HCT116 (cell line): ENCODE data around the gene PSEN2. TPM values are rescaled to one million over a fixed set of nuclear protein-coding genes. Genes with fewer than 3 reads are reported as not detected.

Source experiments
- ATAC-seq: fragments of 200-7000 bp; cut with Tn5 transposase; 2 replicates; pipeline ENCODE4 v1.9.1; 2020; ENCODE audit warnings: mild to moderate bottlenecking, moderate library complexity
- BruUV-seq: library from RNA; stranded (reverse); fragments of 400-500 nt; replicated peaks from 2 replicates; lab custom pipeline; 2021; lab: Mats Ljungman, UMichigan
- CTCF ChIA-PET: fragments of 300-600 bp; sonication (Branson Sonifier 250); formaldehyde crosslinking; loops from one replicate; lab custom pipeline; 2021; ENCODE audit warnings: antibody characterized with exemption; lab: Charles Lee
- POLR2A ChIA-PET: fragments of 300-600, 350-600 bp; sonication (Branson Sonifier 250); formaldehyde crosslinking; loops from one replicate; lab custom pipeline; 2021; ENCODE audit warnings: antibody characterized with exemption; lab: Charles Lee
- RAD21 ChIA-PET, 2 experiments: fragments of 300-600 bp; sonication (Branson Sonifier 250); formaldehyde crosslinking; loops; one replicate each; lab custom pipeline; 2023; ENCODE audit warnings: low total read pairs in 2 of 2; ENCODE audit not compliant: uncharacterized antibody in 2 of 2, unreplicated experiment in 2 of 2, low non-redundant PET in 1 of 2; lab: Charles Lee
- DNase-seq: peaks from one replicate; pipeline ENCODE4 v3.0.0-alpha.2; 2010; ENCODE audit warnings: low read depth, low spot score
- H2AFZ ChIP-seq: fragments of 200-600 bp; shearing (Covaris generic), sonication (generic); 2 replicates; pipeline ENCODE4 v1.6.1; 2017; ENCODE audit warnings: low read depth, mixed run types, mixed read lengths, antibody characterized with exemption, low read length; ENCODE audit not compliant: poor library complexity, severe bottlenecking
- H3K27ac ChIP-seq: 2 replicates; pipeline ENCODE4 v1.5.1; 2012; ENCODE audit warnings: low read depth, low read length
- H3K27me3 ChIP-seq: fragments of 200-600 bp; sonication (generic); 2 replicates; pipeline ENCODE4 v1.6.1; 2016; ENCODE audit warnings: mixed run types, low read length, mixed read lengths; ENCODE audit not compliant: insufficient read depth
- H3K36me3 ChIP-seq, 2 experiments: fragments of 200-500 bp in 1 of 2; fragments of 200-600 bp in 1 of 2; sonication (Bioruptor generic) in 1 of 2; sonication (generic) in 1 of 2; 2 replicates each; pipeline versions ENCODE4 v1.5.1 to v1.6.1; 2014 to 2016; ENCODE audit warnings: low read length in 2 of 2, inconsistent platforms in 1 of 2, mixed read lengths in 1 of 2, mixed run types in 1 of 2; ENCODE audit not compliant: insufficient read depth in 2 of 2, control insufficient read depth in 1 of 2
- H3K4me1 ChIP-seq, 2 experiments: fragments of 200-600 bp in 1 of 2; sonication (generic) in 1 of 2; 2 replicates each; pipeline versions ENCODE4 v1.5.1 to v1.6.1; 2012 to 2017; ENCODE audit warnings: low read length in 2 of 2, inconsistent platforms in 1 of 2, mild to moderate bottlenecking in 1 of 2, mixed read lengths in 1 of 2, mixed run types in 1 of 2, moderate library complexity in 1 of 2; ENCODE audit not compliant: insufficient read depth in 2 of 2, control insufficient read depth in 1 of 2
- H3K4me2 ChIP-seq: fragments of 200-600 bp; sonication (generic); 2 replicates; pipeline ENCODE4 v1.6.1; 2017; ENCODE audit warnings: mixed run types, low read length, mixed read lengths
- H3K4me3 ChIP-seq, 2 experiments: fragments of 200-600 bp in 1 of 2; sonication (generic) in 1 of 2; replicated peaks in 1 of 2; 2 replicates each; pipeline ENCODE4 v1.5.1; 2011 to 2016; ENCODE audit warnings: low read length in 2 of 2, control low read depth in 1 of 2, low read depth in 1 of 2, mild to moderate bottlenecking in 1 of 2, mixed read lengths in 1 of 2, mixed run types in 1 of 2
- H3K79me2 ChIP-seq: fragments of 200-600 bp; sonication (generic); 2 replicates; pipeline ENCODE4 v1.6.1; 2017; ENCODE audit warnings: mild to moderate bottlenecking, mixed run types, low read length, moderate library complexity, mixed read lengths; ENCODE audit not compliant: insufficient read depth
- H3K9ac ChIP-seq: fragments of 200-600 bp; sonication (generic); 2 replicates; pipeline ENCODE4 v1.6.1; 2016; ENCODE audit warnings: low read length, mixed read lengths
- H3K9me2 ChIP-seq: fragments of 200-600 bp; sonication (generic), shearing (Covaris generic); 2 replicates; pipeline ENCODE4 v1.6.1; 2017; ENCODE audit warnings: mixed run types, mild to moderate bottlenecking, moderate library complexity; ENCODE audit not compliant: insufficient read depth
- H3K9me3 ChIP-seq, 2 experiments: fragments of 200-500 bp in 1 of 2; fragments of 200-600 bp in 1 of 2; sonication (Bioruptor generic) in 1 of 2; sonication (generic) in 1 of 2; 2 replicates each; pipeline ENCODE4 v1.6.1; 2014 to 2017; ENCODE audit warnings: low read length in 2 of 2, mixed read lengths in 2 of 2, inconsistent platforms in 1 of 2, low read depth in 1 of 2, mild to moderate bottlenecking in 1 of 2, mixed run types in 1 of 2, moderate library complexity in 1 of 2; ENCODE audit not compliant: control insufficient read depth in 1 of 2, insufficient read depth in 1 of 2
- H4K20me1 ChIP-seq: fragments of 200-600 bp; sonication (generic), shearing (Covaris generic); 2 replicates; pipeline ENCODE4 v1.6.1; 2017; ENCODE audit warnings: mixed run types, mild to moderate bottlenecking, moderate library complexity; ENCODE audit not compliant: insufficient read depth
- ATF3 ChIP-seq: IDR thresholded peaks from 2 replicates; pipeline ENCODE4 v1.6.1; 2012
- CEBPB ChIP-seq: IDR thresholded peaks from 2 replicates; pipeline ENCODE4 v1.6.1; 2012; ENCODE audit warnings: low read depth
- CTCF ChIP-seq, 3 experiments: fragments of 200-600 bp in 1 of 3; sonication (generic) in 1 of 3; IDR thresholded peaks in 2 of 3; conservative IDR thresholded peaks in 1 of 3; 2 replicates each; pipeline ENCODE4 v1.5.1; 2012 to 2017; ENCODE audit warnings: low read depth in 2 of 3, low read length in 2 of 3, antibody characterized with exemption in 1 of 3, borderline replicate concordance in 1 of 3, control low read depth in 1 of 3, mild to moderate bottlenecking in 1 of 3, mixed read lengths in 1 of 3, mixed run types in 1 of 3, moderate library complexity in 1 of 3; ENCODE audit not compliant: insufficient read depth in 1 of 3
- ELF1 ChIP-seq: IDR thresholded peaks from 2 replicates; pipeline ENCODE4 v1.6.1; 2012; ENCODE audit warnings: low read depth, borderline replicate concordance
- EZH2 ChIP-seq: fragments of 200-600 bp; sonication (generic); IDR thresholded peaks from 2 replicates; pipeline ENCODE4 v1.6.1; 2017; ENCODE audit warnings: antibody characterized with exemption, mixed run types
- JUND ChIP-seq: IDR thresholded peaks from 2 replicates; pipeline ENCODE4 v1.6.1; 2012
- POLR2A ChIP-seq: IDR thresholded peaks from 2 replicates; pipeline ENCODE4 v1.7.0; 2011; ENCODE audit warnings: borderline replicate concordance; ENCODE audit not compliant: insufficient read depth, insufficient read length; ENCODE audit errors: extremely low read depth
- POLR2AphosphoS5 ChIP-seq: IDR thresholded peaks from 2 replicates; pipeline ENCODE4 v1.6.1; 2011; ENCODE audit warnings: mild to moderate bottlenecking, low read depth, low read length, moderate library complexity
- SIN3A ChIP-seq: IDR thresholded peaks from 2 replicates; pipeline ENCODE4 v1.6.1; 2012; ENCODE audit warnings: low read depth
- SP1 ChIP-seq: IDR thresholded peaks from 2 replicates; pipeline ENCODE4 v1.6.1; 2012; ENCODE audit warnings: low read depth
- SRF ChIP-seq: IDR thresholded peaks from 2 replicates; pipeline ENCODE4 v1.6.1; 2012; ENCODE audit warnings: low read depth
- ZNF274 ChIP-seq: fragments of 200-500 bp; sonication (Bioruptor generic); IDR thresholded peaks from 2 replicates; pipeline ENCODE4 v1.6.1; 2014; ENCODE audit warnings: mild to moderate bottlenecking, low read depth, low read length, inconsistent platforms
- intact Hi-C: fragments of 100-400 bp; cut with micrococcal nuclease; formaldehyde crosslinking; loops from 2 replicates; pipeline ENCODE4 v1.10.0; 2022
- total RNA-seq: library from RNA; stranded (reverse); gene quantifications from one replicate; pipeline ENCODE4 v1.2.1, GENCODE V29; 2021; ENCODE audit not compliant: unreplicated experiment

PSEN2 gene
- total RNA-seq, 1 experiment from 2014 or later: 28.5 TPM

GRCh38 chr1:226937940-226938725, 67.7 kb downstream of the PSEN2 start (continued):
- TF ChIP-seq POLR2AphosphoS5 (no peak), SIN3A (no peak), JUND (no peak), ELF1 (no peak)
- TF ChIP-seq, all 23 proteins: peak for 0

GRCh38 chr1:226938903-226939437, 68.6 kb downstream of the PSEN2 start:
- H3K27ac ChIP-seq: peak overlapping the region; percentile 87
- no peak for ATAC-seq
- no TSS peak for BruUV-seq
- peak overlapping the region; percentile 96 for H3K4me2 ChIP-seq
- H3K27me3 ChIP-seq: no peaks in the 10 kb centered on the region
- H3K4me3 ChIP-seq: peak overlapping the region; percentile 64 to 66
- ChIA-PET POLR2A (interaction anchor here (0.6 kb wide), 1 partner anchor 9 kb away, joined by 3 read pairs; no protein-coding TSS in a partner anchor), RAD21 (no interaction called here), CTCF (no interaction called here)
- no peaks in the 10 kb centered on the region for H3K9me2 ChIP-seq
- H2AFZ ChIP-seq: peak overlapping the region; percentile 55
- peaks cover 12% of the 10 kb centered on the region; the same call in 1 of the 2 replicates for H3K79me2 ChIP-seq
- H3K4me1 ChIP-seq: peaks cover 5 to 29% of the 10 kb centered on the region in 2 experiments
- TF ChIP-seq EZH2 (no peak), CTCF (IDR thresholded peaks at IDR 0.05 in 2 of 3, conservative IDR thresholded peaks at IDR 0.05 in 1 of 3; ENCODE audit: borderline replicate concordance in 1 of 3, insufficient read depth in 1 of 3, low read depth in 2 of 3, low read length in 2 of 3) (no peak), POLR2AphosphoS5 (no peak), POLR2A (no peak), ATF3 (no peak), ZNF274 (no peak), SRF (no peak), SIN3A (no peak), SP1 (no peak), CEBPB (no peak)
- no peaks in the 10 kb centered on the region for H4K20me1 ChIP-seq
- DNase-seq: no peak
- intact Hi-C loops: loop anchor here (10.0 kb wide), 1 partner anchor 304 kb away; no protein-coding TSS in a partner anchor
- H3K9ac ChIP-seq: peak overlapping the region; percentile 82
- H3K9me3 ChIP-seq: 0 out of 4 replicates have a peak, but pooled peaks cover 0 to 5% of the 10 kb centered on the region in 2 experiments
- H3K36me3 ChIP-seq: no peaks in the 10 kb centered on the region
